OCI-LY7 (cell line): ENCODE measurements around the gene STARD9. TPM values are rescaled to one million over a fixed set of nuclear protein-coding genes. Genes with fewer than 3 reads are reported as not detected.

Source experiments
- BruUV-seq: library from RNA; stranded (reverse); fragments of 400-500 nt; replicated peaks from 2 replicates; lab custom pipeline; 2021; lab: Mats Ljungman, UMichigan
- CTCF ChIA-PET: fragments of 300-600 bp; sonication (Branson Sonifier 250); formaldehyde crosslinking; loops from one replicate; lab custom pipeline; 2022; ENCODE audit warnings: antibody characterized with exemption; ENCODE audit not compliant: unreplicated experiment; lab: Charles Lee
- POLR2A ChIA-PET: fragments of 300-600 bp; sonication (Branson Sonifier 250); formaldehyde crosslinking; loops from one replicate; lab custom pipeline; 2022; ENCODE audit warnings: antibody characterized with exemption; lab: Charles Lee
- DNase-seq: peaks from one replicate; pipeline ENCODE4 v3.0.0-alpha.2; 2015; ENCODE audit warnings: low spot score
- H2AFZ ChIP-seq: fragments of 200-600 bp; sonication (generic), shearing (Covaris generic); 2 replicates; pipeline ENCODE4 v1.6.1; 2014; ENCODE audit warnings: mild to moderate bottlenecking, antibody characterized with exemption, low read length, moderate library complexity
- H3K27ac ChIP-seq: fragments of 200-600 bp; sonication (generic); 2 replicates; pipeline ENCODE4 v1.5.1; 2014; ENCODE audit warnings: mixed run types, low read depth, mild to moderate bottlenecking, moderate library complexity, low read length, inconsistent platforms; ENCODE audit not compliant: poor library complexity, severe bottlenecking
- H3K36me3 ChIP-seq: fragments of 200-600 bp; sonication (generic); 2 replicates; pipeline ENCODE4 v1.6.1; 2014; ENCODE audit warnings: mild to moderate bottlenecking, antibody characterized with exemption, low read length, moderate library complexity, mixed read lengths; ENCODE audit not compliant: insufficient read depth
- H3K4me1 ChIP-seq: fragments of 200-600 bp; sonication (generic); 2 replicates; pipeline ENCODE4 v1.5.1; 2014; ENCODE audit warnings: mild to moderate bottlenecking, low read length; ENCODE audit not compliant: insufficient read depth, poor library complexity, severe bottlenecking
- H3K4me2 ChIP-seq: fragments of 200-600 bp; sonication (generic); 2 replicates; pipeline ENCODE4 v1.6.1; 2014; ENCODE audit warnings: mild to moderate bottlenecking, low read length
- H3K4me3 ChIP-seq: fragments of 200-600 bp; sonication (generic); 2 replicates; pipeline ENCODE4 v1.5.1; 2014; ENCODE audit warnings: mild to moderate bottlenecking, low read depth, low read length; ENCODE audit not compliant: poor library complexity, severe bottlenecking
- H3K79me2 ChIP-seq: fragments of 200-600 bp; sonication (generic); 2 replicates; pipeline ENCODE4 v1.6.1; 2016; ENCODE audit warnings: low read depth, mild to moderate bottlenecking, low read length, moderate library complexity, mixed read lengths; ENCODE audit not compliant: insufficient read depth
- H3K9me2 ChIP-seq: fragments of 200-600 bp; sonication (generic); 2 replicates; pipeline ENCODE4 v1.6.1; 2016; ENCODE audit warnings: mild to moderate bottlenecking, low read length, mixed read lengths; ENCODE audit not compliant: insufficient read depth
- H3K9me3 ChIP-seq: fragments of 200-600 bp; sonication (generic); 2 replicates; pipeline ENCODE4 v1.6.1; 2014; ENCODE audit warnings: mild to moderate bottlenecking, mixed run types, low read length, mixed read lengths
- H4K20me1 ChIP-seq: fragments of 200-600 bp; sonication (generic); 2 replicates; pipeline ENCODE4 v1.6.1; 2014; ENCODE audit warnings: mild to moderate bottlenecking, antibody characterized with exemption, low read length, moderate library complexity, mixed read lengths; ENCODE audit not compliant: insufficient read depth
- CTCF ChIP-seq: fragments of 200-600 bp; sonication (generic); conservative IDR thresholded peaks from 2 replicates; pipeline ENCODE4 v1.5.1; 2014; ENCODE audit warnings: mild to moderate bottlenecking, antibody characterized with exemption, low read length, moderate library complexity, mixed read lengths
- EZH2phosphoT487 ChIP-seq: fragments of 200-600 bp; sonication (generic); IDR thresholded peaks from 2 replicates; pipeline ENCODE4 v1.6.1; 2018; ENCODE audit warnings: low read depth, borderline replicate concordance, mild to moderate bottlenecking, mixed run types, antibody characterized with exemption, low read length, moderate library complexity, mixed read lengths
- intact Hi-C: fragments of 100-400 bp; cut with micrococcal nuclease; formaldehyde crosslinking; loops from one replicate; pipeline ENCODE4 v1.10.0; 2022; ENCODE audit not compliant: unreplicated experiment
- total RNA-seq, 2 experiments: library from RNA; depleted of rRNA in 1 of 2; stranded (reverse); fragments of >200 nt in 1 of 2; shearing (Covaris generic) in 1 of 2; gene quantifications; 2 replicates each; pipeline ENCODE4 v1.2.3, GENCODE V29; 2014 to 2022

STARD9 gene
- total RNA-seq, 2 experiments from 2014 or later, result 8.9 to 15.3 TPM

- no peak overlapping the region for H2AFZ ChIP-seq
- ChIA-PET CTCF (no interaction called here), POLR2A (no interaction called here)
- H3K4me1 ChIP-seq, result no peaks in the 10 kb centered on the region
- H4K20me1 ChIP-seq, result no peaks in the 10 kb centered on the region
- H3K4me2 ChIP-seq, result no peak overlapping the region
- DNase-seq, result no peak
- H3K4me3 ChIP-seq, result no peak overlapping the region
- no TSS peak for BruUV-seq
- H3K9me2 ChIP-seq, result no peaks in the 10 kb centered on the region
- peaks cover 97% of the 10 kb centered on the region for H3K36me3 ChIP-seq
- H3K79me2 ChIP-seq, result no peaks in the 10 kb centered on the region
- intact Hi-C loops, result no loop called here
- H3K27ac ChIP-seq, result no peak overlapping the region
- H3K9me3 ChIP-seq, result no peaks in the 10 kb centered on the region
- TF ChIP-seq EZH2phosphoT487 (no peak), CTCF (no peak)
Observed at GRCh38 chr15:42727750-42728381, 152.5 kb downstream of the STARD9 start.

GRCh38 chr15:42728560-42728959 is 153.2 kb downstream of the STARD9 start:
- DNase-seq, result no peak
- H4K20me1 ChIP-seq, result no peaks in the 10 kb centered on the region
- intact Hi-C loops, result no loop called here
- H3K9me3 ChIP-seq, result no peaks in the 10 kb centered on the region
- H3K27ac ChIP-seq, result no peak overlapping the region
- CTCF ChIA-PET, result no interaction called here
- POLR2A ChIA-PET, result no interaction called here
- H3K9me2 ChIP-seq, result no peaks in the 10 kb centered on the region
- no TSS peak for BruUV-seq
- no peak overlapping the region for H3K4me3 ChIP-seq
- H3K4me1 ChIP-seq, result peaks cover under 1% of the 10 kb centered on the region
- no peak overlapping the region for H2AFZ ChIP-seq
- H3K79me2 ChIP-seq, result no peaks in the 10 kb centered on the region
- H3K36me3 ChIP-seq, result peaks cover 97% of the 10 kb centered on the region
- TF ChIP-seq CTCF (no peak), EZH2phosphoT487 (no peak)
- no peak overlapping the region for H3K4me2 ChIP-seq

GRCh38 chr15:42728972-42729371 is 153.6 kb downstream of the STARD9 start:
- H3K4me3 ChIP-seq, result no peak overlapping the region
- TF ChIP-seq EZH2phosphoT487 (no peak), CTCF (no peak)
- H3K4me1 ChIP-seq, result peaks cover 5% of the 10 kb centered on the region
- no peak overlapping the region for H2AFZ ChIP-seq
- H3K9me2 ChIP-seq, result no peaks in the 10 kb centered on the region
- H3K27ac ChIP-seq, result no peak overlapping the region
- H3K4me2 ChIP-seq, result no peak overlapping the region
- H3K9me3 ChIP-seq, result no peaks in the 10 kb centered on the region
- POLR2A ChIA-PET, result no interaction called here
- H3K79me2 ChIP-seq, result no peaks in the 10 kb centered on the region
- no TSS peak for BruUV-seq
- DNase-seq, result no peak
- intact Hi-C loops, result no loop called here
- H4K20me1 ChIP-seq, result no peaks in the 10 kb centered on the region
- peaks cover 97% of the 10 kb centered on the region for H3K36me3 ChIP-seq
- CTCF ChIA-PET, result no interaction called here
